Brain microvascular endothelial cell (primary cell): Measurements from ENCODE around the gene NDEL1.

ENCODE experiments used
- DNase-seq: peaks from one replicate; pipeline ENCODE4 v3.0.0-alpha.2; 2020
- H3K27ac ChIP-seq: fragments of 250-450 bp; sonication (Bioruptor Pico); 2 replicates; pipeline ENCODE4 v1.5.1; 2020; ENCODE audit warnings: mild to moderate bottlenecking, moderate library complexity
- H3K27me3 ChIP-seq: fragments of 250-450 bp; sonication (Bioruptor Pico); replicated peaks from 2 replicates; pipeline ENCODE4 v1.5.1; 2020; ENCODE audit warnings: mild to moderate bottlenecking
- H3K36me3 ChIP-seq: fragments of 250-450 bp; sonication (Bioruptor Pico); replicated peaks from 2 replicates; pipeline ENCODE4 v1.5.1; 2020; ENCODE audit warnings: mild to moderate bottlenecking
- H3K4me3 ChIP-seq: 2 replicates; pipeline ENCODE4 v1.5.1; 2011; ENCODE audit warnings: low read depth, mild to moderate bottlenecking, control low read depth, low read length, moderate library complexity
- in situ Hi-C: cut with HindIII; loops from 2 replicates; pipeline ENCODE4 v1.10.0; 2017; ENCODE audit warnings: low sequenced_read_pairs, low pct_ligation_motif_present
- TF ChIP-seq, protein P1 (sequence below): IDR thresholded peaks from 2 replicates; pipeline ENCODE4 v1.5.1; 2011; ENCODE audit warnings: low read depth, mild to moderate bottlenecking, moderate library complexity, low read length, control low read depth, inconsistent platforms; ENCODE audit errors: missing control alignments

The NDEL1 gene

DNA sequence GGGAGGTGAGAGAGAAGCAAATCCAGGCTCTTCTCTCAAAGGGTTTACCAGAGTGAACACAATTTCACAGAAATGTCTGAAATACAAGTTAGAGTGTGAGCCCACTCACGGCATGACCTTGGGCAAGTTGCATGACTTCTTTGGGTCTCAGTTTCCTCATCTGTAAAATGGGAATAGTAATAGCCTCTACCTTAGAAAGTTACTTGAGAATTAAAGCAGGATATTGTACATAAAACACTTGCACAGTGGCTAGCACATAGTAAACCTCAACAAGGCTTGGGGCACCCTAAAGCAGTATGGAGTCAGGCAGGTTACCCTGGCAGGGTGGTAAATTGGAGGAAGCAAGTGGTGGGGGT lies 24.8 kb upstream of the NDEL1 start:
- no peak overlapping the region for H3K27ac ChIP-seq
- no peak for DNase-seq
- in situ Hi-C loops = no loop called here
- H3K4me3 ChIP-seq = no peak overlapping the region
- no peaks in the 10 kb centered on the region for H3K36me3 ChIP-seq
- no peaks in the 10 kb centered on the region for H3K27me3 ChIP-seq
- TF ChIP-seq, protein P1, sequence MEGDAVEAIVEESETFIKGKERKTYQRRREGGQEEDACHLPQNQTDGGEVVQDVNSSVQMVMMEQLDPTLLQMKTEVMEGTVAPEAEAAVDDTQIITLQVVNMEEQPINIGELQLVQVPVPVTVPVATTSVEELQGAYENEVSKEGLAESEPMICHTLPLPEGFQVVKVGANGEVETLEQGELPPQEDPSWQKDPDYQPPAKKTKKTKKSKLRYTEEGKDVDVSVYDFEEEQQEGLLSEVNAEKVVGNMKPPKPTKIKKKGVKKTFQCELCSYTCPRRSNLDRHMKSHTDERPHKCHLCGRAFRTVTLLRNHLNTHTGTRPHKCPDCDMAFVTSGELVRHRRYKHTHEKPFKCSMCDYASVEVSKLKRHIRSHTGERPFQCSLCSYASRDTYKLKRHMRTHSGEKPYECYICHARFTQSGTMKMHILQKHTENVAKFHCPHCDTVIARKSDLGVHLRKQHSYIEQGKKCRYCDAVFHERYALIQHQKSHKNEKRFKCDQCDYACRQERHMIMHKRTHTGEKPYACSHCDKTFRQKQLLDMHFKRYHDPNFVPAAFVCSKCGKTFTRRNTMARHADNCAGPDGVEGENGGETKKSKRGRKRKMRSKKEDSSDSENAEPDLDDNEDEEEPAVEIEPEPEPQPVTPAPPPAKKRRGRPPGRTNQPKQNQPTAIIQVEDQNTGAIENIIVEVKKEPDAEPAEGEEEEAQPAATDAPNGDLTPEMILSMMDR = no peak

DNA sequence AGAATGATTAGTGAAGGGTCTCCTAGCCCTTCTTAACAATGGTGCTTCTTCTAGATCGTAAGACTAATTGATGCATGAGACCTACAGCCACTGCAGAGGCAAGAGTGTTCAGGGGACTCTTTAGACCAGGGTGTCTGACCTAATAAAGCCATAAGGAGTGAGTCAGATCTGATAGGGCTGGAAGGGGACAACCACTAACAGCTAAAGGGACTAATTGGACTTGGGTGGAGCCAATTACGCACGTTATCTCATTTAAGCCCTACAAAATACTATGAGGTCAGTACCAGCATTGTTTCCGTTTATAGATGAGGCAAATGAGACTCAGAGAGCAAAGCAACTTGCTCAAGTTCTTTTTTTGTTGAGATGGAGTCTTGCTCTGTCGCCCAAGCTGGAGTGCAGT lies 23.6 kb upstream of the NDEL1 start:
- TF ChIP-seq, protein P1 = no peak
- no peak overlapping the region for H3K4me3 ChIP-seq

DNA sequence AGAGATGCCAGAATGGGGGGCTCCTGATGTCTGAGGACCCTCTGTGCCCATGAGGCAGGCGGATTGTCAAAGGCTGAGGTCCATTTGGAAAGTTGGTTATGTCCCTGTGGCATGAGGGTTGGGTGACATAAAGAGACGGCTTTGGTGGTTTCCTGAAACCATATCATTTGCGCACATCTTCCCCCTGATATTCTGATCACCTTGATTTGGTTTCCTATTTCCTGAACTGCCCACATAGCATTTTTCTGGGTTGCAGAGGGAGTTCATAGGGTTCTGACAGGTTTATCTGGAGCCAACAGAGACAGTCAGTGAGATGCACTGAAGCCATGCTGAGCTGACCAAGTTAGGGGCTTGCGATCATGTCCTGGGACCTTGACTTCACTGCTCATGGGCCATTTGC lies 22.4 kb upstream of the NDEL1 start:
- TF ChIP-seq, protein P1 = no peak
- in situ Hi-C loops = no loop called here
- Histone ChIP-seq H3K27me3 (peaks cover 6% of the 10 kb centered on the region), H3K27ac (no peak overlapping the region), H3K36me3 (no peaks in the 10 kb centered on the region), H3K4me3 (no peak overlapping the region)
- DNase-seq = no peak

More for the DNA sequence above, 23.6 kb upstream of the NDEL1 start:
- Histone ChIP-seq H3K36me3 (no peaks in the 10 kb centered on the region), H3K27ac (no peak overlapping the region), H3K27me3 (no peaks in the 10 kb centered on the region)
- in situ Hi-C loops = no loop called here
- DNase-seq = no peak

DNA sequence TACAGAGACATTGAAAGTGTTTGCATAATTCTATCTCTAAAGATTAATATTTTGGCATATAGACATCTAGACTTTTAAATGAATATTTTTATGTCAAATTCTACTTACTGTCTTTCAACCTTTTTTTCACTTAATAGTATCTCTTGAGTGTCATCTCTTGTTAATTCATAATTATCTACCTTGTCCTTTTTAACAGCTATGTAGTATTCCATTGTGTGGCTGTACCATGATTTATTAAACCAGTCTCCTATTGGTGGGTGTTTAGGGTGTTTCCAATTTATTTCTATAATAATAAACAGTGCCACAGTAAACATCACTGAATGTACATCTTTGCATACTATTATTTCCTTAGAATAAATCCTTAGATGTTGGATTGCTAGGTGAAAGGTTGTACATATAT lies 21.7 kb upstream of the NDEL1 start:
- no peak for DNase-seq
- no peaks in the 10 kb centered on the region for H3K36me3 ChIP-seq
- in situ Hi-C loops = no loop called here
- H3K27ac ChIP-seq = no peak overlapping the region
- H3K27me3 ChIP-seq = peaks cover 6% of the 10 kb centered on the region
- no peak overlapping the region for H3K4me3 ChIP-seq
- TF ChIP-seq, protein P1 = no peak

DNA sequence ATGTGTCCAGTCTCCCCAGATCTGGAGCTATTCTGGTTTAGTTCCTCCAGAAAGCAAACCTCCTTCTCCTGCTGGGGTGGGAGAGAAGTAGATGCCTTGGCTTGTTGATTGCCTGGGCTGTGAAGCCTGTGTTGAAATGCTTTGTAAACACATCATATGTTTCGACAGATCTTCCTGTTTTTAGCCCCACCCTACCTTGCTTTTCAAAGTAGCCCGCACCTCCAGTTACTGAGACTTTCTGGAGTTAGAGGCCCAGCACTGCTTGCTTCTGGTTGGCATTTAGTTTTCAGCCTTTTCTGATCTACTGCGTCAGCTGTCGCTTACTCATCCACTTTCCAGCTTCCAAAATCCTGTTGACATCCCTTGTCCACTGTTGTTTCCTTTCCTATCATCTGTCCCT lies 17.9 kb upstream of the NDEL1 start:
- Histone ChIP-seq H3K27ac (no peak overlapping the region), H3K4me3 (no peak overlapping the region), H3K36me3 (no peaks in the 10 kb centered on the region), H3K27me3 (peaks cover 6% of the 10 kb centered on the region)
- in situ Hi-C loops = no loop called here
- no peak for DNase-seq
- TF ChIP-seq, protein P1 = no peak

DNA sequence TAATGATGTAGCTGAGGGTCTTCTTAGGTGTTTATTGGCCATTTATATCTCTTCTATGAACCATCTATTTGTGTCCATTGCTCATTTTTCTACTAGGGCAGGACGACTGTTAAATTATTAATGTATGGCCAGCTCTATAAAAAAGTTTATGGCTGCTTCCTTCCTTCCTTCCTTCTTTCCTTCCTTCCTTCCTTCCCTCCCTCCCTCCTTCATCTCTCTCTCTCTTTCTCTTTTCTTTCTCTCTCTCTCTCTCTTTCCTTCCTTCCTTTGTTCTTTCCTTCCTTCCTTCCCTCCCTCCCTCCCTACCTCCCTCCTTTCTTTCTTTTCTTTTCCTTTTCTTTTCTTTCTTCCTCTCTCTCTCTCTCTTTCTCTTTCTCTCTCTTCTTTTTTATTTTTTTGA lies 17.2 kb upstream of the NDEL1 start:
- Histone ChIP-seq H3K27me3 (peaks cover 6% of the 10 kb centered on the region), H3K36me3 (no peaks in the 10 kb centered on the region), H3K27ac (no peak overlapping the region), H3K4me3 (no peak overlapping the region)
- in situ Hi-C loops = no loop called here
- DNase-seq = no peak
- TF ChIP-seq, protein P1 = no peak
